Measurements from ENCODE around the gene KLHL26.

The KLHL26 gene

DNA sequence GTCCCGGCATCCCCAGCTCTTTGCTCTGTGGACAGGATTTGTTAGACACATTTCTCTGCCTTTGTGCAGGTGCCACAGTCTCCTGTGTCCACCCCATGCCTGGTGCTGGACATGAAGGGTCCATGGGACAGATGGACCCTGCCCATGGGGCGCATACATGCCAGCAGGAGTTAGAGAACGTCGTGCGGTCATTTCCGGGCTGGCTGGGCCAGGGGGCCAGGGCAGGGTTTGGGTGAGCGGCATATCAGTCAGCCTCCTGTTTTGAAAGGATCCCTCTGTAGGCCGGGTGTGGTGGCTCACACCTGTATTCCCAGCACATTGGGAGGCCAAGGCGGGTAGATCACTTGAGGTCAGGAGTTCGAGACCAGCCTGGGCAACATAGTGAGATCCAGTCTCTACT, 11.0 kb downstream of the KLHL26 start:
- DNase-seq (ENCODE audit: low read depth in 2 of 3, low spot score in 1 of 3): no peak

GRCh38 chr19:18648973-18649315, 12.1 kb downstream of the KLHL26 start:
- no peak for DNase-seq (ENCODE audit: low read depth in 2 of 3, low spot score in 1 of 3)

DNA sequence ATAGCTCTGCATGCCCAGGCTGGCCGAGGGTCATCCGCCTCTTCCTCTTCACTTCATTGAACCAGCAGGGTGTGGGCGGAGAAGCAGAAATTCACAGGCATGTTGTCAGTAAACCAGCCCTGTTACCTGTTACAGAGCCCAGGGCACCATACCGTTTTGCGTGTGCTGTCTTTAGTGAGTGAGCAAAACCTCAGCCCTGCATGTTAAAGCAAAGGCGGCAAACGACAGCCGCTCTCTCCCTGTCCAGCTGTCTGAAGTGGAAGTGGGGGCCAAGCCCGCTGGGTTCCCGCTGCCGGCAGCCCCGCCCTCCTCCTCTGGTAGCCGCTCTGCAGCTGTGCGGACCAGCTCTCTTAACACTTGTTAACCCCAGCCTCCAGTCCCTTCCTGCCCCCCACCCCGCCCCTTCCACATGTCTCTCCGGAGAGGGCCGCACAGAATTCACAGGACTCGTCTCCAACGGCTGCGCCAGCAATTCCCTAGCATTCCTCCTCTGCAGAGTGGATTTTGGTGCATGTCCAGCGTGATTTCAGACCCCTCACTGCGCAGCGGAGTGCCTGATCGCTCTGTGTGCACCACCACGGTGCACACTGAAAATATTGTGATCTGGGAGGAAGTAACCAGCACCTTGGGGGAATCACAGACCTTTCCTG, 12.7 kb downstream of the KLHL26 start:
- no peak for DNase-seq (ENCODE audit: low read depth in 2 of 3, low spot score in 1 of 3)

DNA sequence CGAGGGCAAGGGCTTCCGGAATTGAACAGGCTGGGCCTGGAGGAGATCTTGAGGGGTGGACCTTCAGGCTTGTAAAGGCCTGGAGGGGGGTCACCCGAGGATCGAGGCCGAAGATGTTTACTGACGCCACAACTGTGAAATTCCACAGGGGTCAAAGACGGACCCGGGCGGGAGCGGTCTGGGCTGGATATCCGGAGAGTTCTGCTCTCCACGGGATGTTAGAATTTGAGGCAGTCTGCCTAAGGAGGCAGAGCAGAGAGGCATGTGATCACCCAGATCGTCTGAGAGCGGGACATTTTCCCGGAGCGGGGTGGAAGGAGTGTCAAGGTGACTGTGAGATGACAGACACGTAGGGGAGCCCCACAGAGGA, 13.2 kb downstream of the KLHL26 start:
- DNase-seq (ENCODE audit: low read depth in 2 of 3, low spot score in 1 of 3): no peak

GRCh38 chr19:18650468-18651041, 13.7 kb downstream of the KLHL26 start:
- DNase-seq (ENCODE audit: low read depth in 2 of 3, low spot score in 1 of 3): no peak

GRCh38 chr19:18651300-18651699, 14.5 kb downstream of the KLHL26 start:
- no peak for DNase-seq (ENCODE audit: low read depth in 2 of 3, low spot score in 1 of 3)

DNA sequence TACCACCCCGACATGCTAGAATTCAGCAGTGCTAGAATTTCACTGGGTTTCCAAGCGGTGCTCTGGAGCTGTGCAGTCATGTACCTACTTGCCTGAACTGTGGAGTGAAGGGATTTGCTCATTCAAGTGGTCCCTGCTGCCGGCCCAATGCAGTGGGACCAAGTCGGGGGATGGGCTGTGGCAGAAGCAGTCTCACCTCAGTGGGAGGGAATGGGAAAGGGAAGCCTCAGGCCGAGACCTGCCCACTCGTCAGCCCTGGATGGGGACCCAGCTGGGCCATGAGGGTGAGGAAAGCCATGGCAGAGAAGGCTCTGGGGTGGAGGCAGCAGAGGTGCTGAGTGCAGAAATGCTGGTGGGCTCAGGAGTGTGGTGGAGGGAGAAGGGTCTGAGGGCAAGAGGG, 14.9 kb downstream of the KLHL26 start:
- no peak for DNase-seq (ENCODE audit: low read depth in 2 of 3, low spot score in 1 of 3)

- DNase-seq (ENCODE audit: low read depth in 2 of 3, low spot score in 1 of 3): no peak
These were observed 17.0 kb downstream of the KLHL26 start for GRCh38 chr19:18653853-18654252.

GRCh38 chr19:18654469-18654868, 17.6 kb downstream of the KLHL26 start:
- no peak for DNase-seq (ENCODE audit: low read depth in 2 of 3, low spot score in 1 of 3)

DNA sequence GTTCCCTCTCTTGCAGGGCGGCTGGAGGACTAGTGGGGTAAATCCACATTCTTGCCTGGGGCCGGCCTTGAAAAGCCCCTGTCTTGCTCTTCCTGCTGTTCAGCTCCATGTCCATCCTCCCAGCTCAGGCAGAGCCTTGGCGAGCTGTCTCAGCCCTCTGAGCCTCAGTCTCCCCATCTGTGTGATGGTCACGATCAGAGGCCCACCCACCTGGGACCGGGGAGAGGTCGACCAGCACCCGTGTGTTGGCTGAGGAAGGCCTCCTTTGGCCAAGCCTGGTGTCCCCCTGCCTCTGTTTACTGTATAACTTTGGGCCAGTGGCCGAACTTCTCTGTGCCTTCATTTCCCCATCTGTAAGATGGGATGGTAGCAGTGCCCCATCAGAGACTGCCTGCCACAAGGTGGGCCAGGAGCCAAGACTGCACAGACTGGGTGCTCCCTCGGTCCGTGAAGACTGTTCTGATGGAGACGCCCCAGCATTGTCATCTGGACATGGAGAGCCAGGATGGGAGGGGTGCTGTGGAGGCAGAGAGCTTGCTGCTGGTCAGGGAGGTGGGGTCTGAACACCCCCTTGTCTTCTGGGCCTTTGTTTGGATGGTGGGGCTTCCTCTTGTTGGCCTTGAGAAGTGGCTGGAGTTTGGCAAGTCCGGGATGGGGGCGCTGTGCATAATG, 18.5 kb downstream of the KLHL26 start:
- no peak for DNase-seq (ENCODE audit: low read depth in 2 of 3, low spot score in 1 of 3)

- no peak for DNase-seq (ENCODE audit: low read depth in 2 of 3, low spot score in 1 of 3)
These were observed 19.7 kb downstream of the KLHL26 start for GRCh38 chr19:18656337-18657086.

DNA sequence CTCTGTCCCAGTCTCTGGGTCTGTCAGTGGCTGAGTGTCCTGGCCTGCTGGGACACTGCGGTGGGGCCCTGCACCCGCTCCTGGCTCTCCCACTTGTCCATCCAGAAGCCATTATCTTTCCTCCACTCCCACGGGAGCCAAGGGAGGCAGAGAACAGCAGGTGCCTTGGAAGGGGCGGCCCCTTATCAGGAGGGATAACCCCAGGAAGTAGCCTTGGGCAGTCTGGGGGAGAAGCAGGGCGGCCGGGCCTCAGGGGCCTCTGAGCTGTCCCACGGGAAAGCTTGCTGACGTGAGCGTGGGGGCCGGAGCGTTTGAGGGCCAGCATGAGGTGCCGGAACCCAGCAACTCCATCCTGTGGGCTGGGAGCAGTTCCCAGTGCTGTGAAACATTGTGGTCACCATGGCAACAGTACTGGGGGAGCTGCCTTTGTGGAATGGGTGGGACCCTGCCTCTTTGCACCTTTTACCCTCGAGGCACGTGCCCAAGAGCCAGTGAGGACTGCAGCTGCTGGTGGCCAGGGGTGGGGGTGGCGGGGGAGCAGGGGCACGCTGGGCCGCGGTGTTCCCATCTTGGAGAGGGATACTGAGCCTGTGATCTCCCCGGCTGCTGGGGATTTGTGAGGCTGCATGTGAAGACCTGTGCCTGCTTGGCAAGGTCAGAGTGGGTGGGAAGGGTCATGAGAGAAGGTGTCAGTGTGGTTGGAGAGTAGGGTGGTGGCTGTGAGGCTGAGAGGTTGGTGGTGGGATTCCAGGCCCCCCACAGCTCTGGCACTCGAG, 20.9 kb downstream of the KLHL26 start:
- no peak for DNase-seq (ENCODE audit: low read depth in 2 of 3, low spot score in 1 of 3)

DNA sequence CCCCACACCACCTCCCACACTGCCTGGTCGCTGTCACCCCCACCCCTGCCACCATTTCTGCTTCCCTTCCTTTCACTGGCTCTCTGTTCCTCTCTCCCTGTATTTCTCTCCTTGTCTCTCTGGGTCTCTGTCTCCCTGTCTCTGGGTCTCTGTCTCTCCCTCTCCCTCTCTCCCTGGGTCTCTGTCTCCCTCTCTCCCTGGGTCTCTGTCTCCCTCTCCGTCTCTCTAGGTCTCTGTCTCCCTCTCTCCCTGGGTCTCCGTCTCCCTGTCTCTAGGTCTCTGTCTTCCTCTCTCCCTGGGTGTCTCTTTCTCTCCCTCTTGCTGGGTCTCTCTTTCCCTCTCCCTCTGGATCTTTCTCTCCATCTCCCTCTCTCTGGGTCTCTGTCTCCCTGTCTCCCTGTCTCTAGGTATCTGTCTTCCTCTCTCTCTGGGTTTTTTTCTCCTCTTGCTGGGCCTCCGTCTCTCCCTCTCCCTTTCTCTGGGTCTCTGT, 21.6 kb downstream of the KLHL26 start:
- no peak for DNase-seq (ENCODE audit: low read depth in 2 of 3, low spot score in 1 of 3)

DNA sequence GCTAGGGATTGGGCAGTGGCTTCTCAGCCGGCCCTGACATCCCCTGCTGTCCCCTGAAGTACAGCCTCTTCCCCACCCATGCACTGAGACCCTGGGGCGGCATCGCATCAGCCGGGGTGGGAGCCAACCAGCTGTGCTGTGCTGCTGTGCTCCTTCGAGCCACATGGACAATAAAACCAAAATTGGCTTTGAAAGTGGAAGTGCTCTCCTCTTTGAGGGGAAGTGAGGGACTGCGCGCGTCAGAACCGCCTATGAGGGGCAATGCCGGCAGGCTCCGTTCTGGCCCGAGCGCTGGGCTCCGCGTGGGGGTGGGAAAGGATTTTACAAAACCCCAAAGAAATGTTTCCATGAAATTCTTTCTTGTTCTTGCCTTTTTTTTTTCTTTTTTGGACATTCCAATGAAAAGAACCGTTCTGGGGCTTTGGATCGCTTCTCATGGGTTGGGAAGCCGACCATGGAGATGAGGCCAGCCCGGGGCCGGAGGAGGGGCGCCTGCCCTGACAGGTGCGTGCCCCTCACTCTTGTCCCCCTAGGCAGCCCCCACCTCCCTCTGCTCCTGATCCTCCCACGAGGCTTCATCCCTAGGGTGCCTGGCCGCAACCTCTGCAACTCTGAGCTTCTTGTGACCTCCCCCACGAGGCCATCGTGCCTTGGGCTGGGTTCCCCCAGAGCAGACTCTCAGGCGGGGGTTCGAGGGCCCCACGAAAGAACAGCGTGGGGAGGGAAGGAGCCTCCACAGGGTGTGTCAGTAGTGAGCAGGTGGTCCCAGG, 22.6 kb downstream of the KLHL26 start:
- DNase-seq (ENCODE audit: low read depth in 2 of 3, low spot score in 1 of 3): no peak

DNA sequence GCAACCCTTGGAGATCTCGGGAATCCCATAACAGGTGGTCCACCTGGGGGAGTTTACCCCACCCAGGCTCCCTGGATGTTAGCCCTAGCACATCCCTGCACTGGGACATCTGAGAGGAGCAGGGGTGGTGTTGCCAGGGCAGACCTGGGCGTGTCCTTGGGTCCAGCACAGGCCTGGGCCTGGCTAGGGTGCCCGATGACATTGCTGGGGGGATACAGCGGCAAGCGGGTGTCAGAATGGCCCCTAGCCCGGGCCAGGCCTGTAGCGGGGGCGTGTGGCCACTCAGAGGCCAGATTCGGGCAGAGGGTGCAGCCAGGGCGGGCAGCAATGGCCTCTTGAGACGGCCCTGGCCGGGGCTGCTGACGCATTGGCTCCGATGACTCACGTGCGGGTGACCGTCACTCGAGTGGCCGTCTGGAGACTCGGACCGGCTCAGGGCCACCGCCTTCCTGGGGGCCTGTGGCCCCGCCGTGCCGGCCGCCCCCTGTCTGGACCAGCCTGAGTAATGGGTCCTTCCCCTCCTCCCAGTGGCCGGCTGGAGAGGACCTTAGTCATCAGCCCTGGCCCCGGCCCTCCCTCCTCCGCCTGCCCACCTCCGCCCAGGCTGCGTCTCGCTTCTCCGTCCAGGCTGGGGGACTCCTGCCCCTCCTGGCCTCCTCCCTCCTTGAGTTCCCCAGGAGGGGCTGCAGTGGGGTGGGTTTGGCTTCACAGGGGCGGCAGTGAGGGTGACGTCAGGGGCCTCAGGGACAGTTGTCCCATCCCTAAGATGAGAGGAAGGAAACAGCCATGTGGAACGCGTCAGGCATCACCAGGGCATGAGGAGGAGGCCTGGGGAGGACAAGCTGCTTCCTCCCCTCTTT, 23.5 kb downstream of the KLHL26 start:
- no peak for DNase-seq (ENCODE audit: low read depth in 2 of 3, low spot score in 1 of 3)

GRCh38 chr19:18660939-18661670, 24.3 kb downstream of the KLHL26 start:
- no peak for DNase-seq (ENCODE audit: low read depth in 2 of 3, low spot score in 1 of 3)

GRCh38 chr19:18662972-18663732, 26.3 kb downstream of the KLHL26 start:
- no peak for DNase-seq (ENCODE audit: low read depth in 2 of 3, low spot score in 1 of 3)

- no peak for DNase-seq (ENCODE audit: low read depth in 2 of 3, low spot score in 1 of 3)
These were observed 27.2 kb downstream of the KLHL26 start for GRCh38 chr19:18663940-18664530.

Measured in stimulated activated CD4-positive, alpha-beta T cell treated with anti-CD3 and anti-CD28 coated beads, Interleukin-12 subunit alpha, Interleukin-12 subunit beta, amount 100 ng/mL, for 48 hours (primary cell).